ENCODE measurements around the gene FAM13A.

GRCh38 chr4:88752076-88752463, 304.9 kb downstream of the FAM13A start:
- TF ChIP-seq, protein P1, sequence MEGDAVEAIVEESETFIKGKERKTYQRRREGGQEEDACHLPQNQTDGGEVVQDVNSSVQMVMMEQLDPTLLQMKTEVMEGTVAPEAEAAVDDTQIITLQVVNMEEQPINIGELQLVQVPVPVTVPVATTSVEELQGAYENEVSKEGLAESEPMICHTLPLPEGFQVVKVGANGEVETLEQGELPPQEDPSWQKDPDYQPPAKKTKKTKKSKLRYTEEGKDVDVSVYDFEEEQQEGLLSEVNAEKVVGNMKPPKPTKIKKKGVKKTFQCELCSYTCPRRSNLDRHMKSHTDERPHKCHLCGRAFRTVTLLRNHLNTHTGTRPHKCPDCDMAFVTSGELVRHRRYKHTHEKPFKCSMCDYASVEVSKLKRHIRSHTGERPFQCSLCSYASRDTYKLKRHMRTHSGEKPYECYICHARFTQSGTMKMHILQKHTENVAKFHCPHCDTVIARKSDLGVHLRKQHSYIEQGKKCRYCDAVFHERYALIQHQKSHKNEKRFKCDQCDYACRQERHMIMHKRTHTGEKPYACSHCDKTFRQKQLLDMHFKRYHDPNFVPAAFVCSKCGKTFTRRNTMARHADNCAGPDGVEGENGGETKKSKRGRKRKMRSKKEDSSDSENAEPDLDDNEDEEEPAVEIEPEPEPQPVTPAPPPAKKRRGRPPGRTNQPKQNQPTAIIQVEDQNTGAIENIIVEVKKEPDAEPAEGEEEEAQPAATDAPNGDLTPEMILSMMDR (IDR thresholded peaks at IDR 0.05) = no peak
- TF ChIP-seq ZFX (IDR thresholded peaks at IDR 0.05; ENCODE audit: borderline replicate concordance) = no peak
